Testis (tissue), 2 donors: Measurements from ENCODE around the gene MAGEA6.

Source experiments
- CTCF ChIP-seq, 3 experiments: fragments of 450-650 bp in 2 of 3; fragments of 200-600 bp in 1 of 3; sonication (generic) in 1 of 3; IDR thresholded peaks; one replicate each; pipeline ENCODE4 v1.5.1; 2016 to 2019; ENCODE audit warnings: antibody characterized with exemption in 3 of 3, mild to moderate bottlenecking in 2 of 3, moderate library complexity in 1 of 3
- POLR2A ChIP-seq: fragments of 450-650 bp; IDR thresholded peaks from one replicate; pipeline ENCODE4 v1.6.1; 2017; ENCODE audit warnings: antibody characterized with exemption, mild to moderate bottlenecking, moderate library complexity

- TF ChIP-seq CTCF (IDR thresholded peaks at IDR 0.05) (no peak), POLR2A (no peak)
Observed at GRCh38 chrX:152818356-152818755, 48.9 kb upstream of the MAGEA6 start.
